H1 (cell line): Measurements from ENCODE around the gene TEF. TPM values are rescaled to one million over a fixed set of nuclear protein-coding genes. Genes with fewer than 3 reads are reported as not detected.
A peak's percentile ranks its signal among the peaks of the same experiment; 100 is the strongest.

ENCODE experiments used
- CREB1 ChIP-seq: IDR thresholded peaks from 2 replicates; pipeline ENCODE4 v1.6.1; 2012; ENCODE audit warnings: inconsistent platforms
- CTBP2 ChIP-seq: IDR thresholded peaks from 2 replicates; pipeline ENCODE4 v1.7.0; 2011; ENCODE audit warnings: borderline replicate concordance, mild to moderate bottlenecking, moderate library complexity, mixed read lengths, low read length; ENCODE audit not compliant: insufficient read depth, insufficient read length
- EP300 ChIP-seq, 2 experiments: IDR thresholded peaks; 1 replicate in 1 of 2; 2 replicates in 1 of 2; pipeline ENCODE4 v1.6.1; 2011 to 2012; ENCODE audit warnings: low read depth in 2 of 2, low read length in 2 of 2, mild to moderate bottlenecking in 2 of 2, borderline replicate concordance in 1 of 2, inconsistent platforms in 1 of 2, moderate library complexity in 1 of 2
- EZH2 ChIP-seq: fragments of 200-600 bp; sonication (generic); IDR thresholded peaks from 2 replicates; pipeline ENCODE4 v1.7.1; 2012; ENCODE audit warnings: low read depth, mild to moderate bottlenecking, moderate library complexity, low read length, inconsistent platforms; ENCODE audit not compliant: severe bottlenecking
- FOSL1 ChIP-seq: IDR thresholded peaks from 2 replicates; pipeline ENCODE4 v1.6.1; 2011; ENCODE audit warnings: mild to moderate bottlenecking, low read depth, low read length, moderate library complexity; ENCODE audit not compliant: insufficient read depth
- GTF2F1 ChIP-seq: IDR thresholded peaks from 2 replicates; pipeline ENCODE4 v1.6.1; 2012; ENCODE audit warnings: low read depth, low read length, improper control_type of control experiment, borderline replicate concordance
- HDAC2 ChIP-seq, 2 experiments: fragments of 300-600 bp in 1 of 2; sonication (generic) in 1 of 2; IDR thresholded peaks; 2 replicates each; pipeline ENCODE4 v1.6.1; 2011 to 2012; ENCODE audit warnings: low read depth in 2 of 2, low read length in 2 of 2, mild to moderate bottlenecking in 2 of 2, moderate library complexity in 2 of 2, borderline replicate concordance in 1 of 2, inconsistent platforms in 1 of 2
- MAFK ChIP-seq: IDR thresholded peaks from 2 replicates; pipeline ENCODE4 v1.6.1; 2012; ENCODE audit warnings: low read depth, mild to moderate bottlenecking, improper control_type of control experiment, low read length
- NRF1 ChIP-seq: IDR thresholded peaks from 2 replicates; pipeline ENCODE4 v1.6.1; 2011; ENCODE audit warnings: mild to moderate bottlenecking, low read depth, low read length, improper control_type of control experiment
- RFX5 ChIP-seq: IDR thresholded peaks from 2 replicates; pipeline ENCODE4 v1.6.1; 2011; ENCODE audit warnings: low read depth, low read length, improper control_type of control experiment, borderline replicate concordance
- RNF2 ChIP-seq: fragments of 200-900, 300-1000 bp; sonication (generic); IDR thresholded peaks from 2 replicates; pipeline ENCODE4 v1.7.1; 2016; ENCODE audit warnings: borderline replicate concordance, low read depth, mild to moderate bottlenecking, antibody characterized with exemption, low read length; ENCODE audit not compliant: poor library complexity, severe bottlenecking; ENCODE audit errors: missing control alignments
- SAP30 ChIP-seq: fragments of 300-600 bp; sonication (generic); IDR thresholded peaks from 2 replicates; pipeline ENCODE4 v1.7.1; 2012; ENCODE audit warnings: low read length, moderate library complexity, mild to moderate bottlenecking, inconsistent platforms; ENCODE audit not compliant: insufficient read depth, insufficient replicate concordance
- SIN3A ChIP-seq, 2 experiments: IDR thresholded peaks in 1 of 2; conservative IDR thresholded peaks in 1 of 2; 2 replicates each; pipeline ENCODE4 v1.6.1; 2011 to 2012; ENCODE audit warnings: low read length in 2 of 2, improper control_type of control experiment in 1 of 2, low read depth in 1 of 2, mild to moderate bottlenecking in 1 of 2
- SP1 ChIP-seq: IDR thresholded peaks from 2 replicates; pipeline ENCODE4 v1.6.1; 2011; ENCODE audit warnings: low read depth, low read length
- TAF7 ChIP-seq: optimal IDR thresholded peaks from 2 replicates; pipeline ENCODE3; 2011; ENCODE audit warnings: low read depth, mild to moderate bottlenecking, inconsistent platforms, low read length, moderate library complexity, borderline replicate concordance
- TEAD4 ChIP-seq: IDR thresholded peaks from 2 replicates; pipeline ENCODE4 v1.6.1; 2012; ENCODE audit warnings: low read depth, low read length, inconsistent platforms, mixed read lengths
- USF2 ChIP-seq: IDR thresholded peaks from 2 replicates; pipeline ENCODE4 v1.6.1; 2011; ENCODE audit warnings: low read length, improper control_type of control experiment
- YY1 ChIP-seq: IDR thresholded peaks from 2 replicates; pipeline ENCODE4 v1.6.1; 2011; ENCODE audit warnings: low read depth, mild to moderate bottlenecking, low read length
- polyA plus RNA-seq, 7 experiments: library from polyadenylated mRNA; depleted of rRNA in 3 of 7; stranded (reverse) in 5 of 7; unstranded in 2 of 7; fragments of >200 nt in 5 of 7; fragments of 200-250 nt in 2 of 7; gene quantifications; 1 replicate in 5 of 7; 2 replicates in 1 of 7; 4 replicates in 1 of 7; pipeline versions ENCODE4 v1.2.1 to v1.2.3, GENCODE V29; 2011 to 2013; ENCODE audit warnings: missing spikeins in 2 of 7, mixed read lengths in 2 of 7
- total RNA-seq: library from RNA; stranded (reverse); fragmentation: NEBNext Ultra II Directional; extraction: Animal tissue kit (Norgen Biotek cat#: 25700); gene quantifications from 2 replicates; pipeline ENCODE4 v1.2.1, GENCODE V29; 2021
- TF ChIP-seq, protein P1 (sequence below): IDR thresholded peaks from 2 replicates; pipeline ENCODE4 v1.6.1; 2011; ENCODE audit warnings: low read depth, mild to moderate bottlenecking, low read length; ENCODE audit not compliant: insufficient read depth
- TF ChIP-seq, protein P2 (sequence below): IDR thresholded peaks from 2 replicates; pipeline ENCODE4 v1.6.1; 2012; ENCODE audit warnings: inconsistent platforms

Gene TEF
- total and polyA plus RNA-seq, 2 of the 8 experiments (the other 6 are each of a cell fraction or from before 2014, with no cell fraction given): 7.4 to 9.0 TPM

- TF ChIP-seq TAF7: peak; percentile 20
- TF ChIP-seq SP1: no peak
- TF ChIP-seq, protein P1, sequence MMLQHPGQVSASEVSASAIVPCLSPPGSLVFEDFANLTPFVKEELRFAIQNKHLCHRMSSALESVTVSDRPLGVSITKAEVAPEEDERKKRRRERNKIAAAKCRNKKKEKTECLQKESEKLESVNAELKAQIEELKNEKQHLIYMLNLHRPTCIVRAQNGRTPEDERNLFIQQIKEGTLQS: no peak
- TF ChIP-seq RFX5: no peak
- TF ChIP-seq EP300 (IDR thresholded peaks at IDR 0.05; ENCODE audit: borderline replicate concordance in 1 of 2, low read depth in 2 of 2, low read length in 2 of 2): no peak
- peak; percentile 94 for TF ChIP-seq MAFK
- TF ChIP-seq YY1: peak; percentile 77
- TF ChIP-seq USF2: no peak
- TF ChIP-seq CTBP2: no peak
- no peak for TF ChIP-seq RNF2
- TF ChIP-seq SIN3A (conservative IDR thresholded peaks at IDR 0.05 in 1 of 2, IDR thresholded peaks at IDR 0.05 in 1 of 2; ENCODE audit: low read depth in 1 of 2, low read length in 2 of 2): peak in 1 of 2 experiments; percentile 63; a peak in 1 of 4 replicates
- peak; percentile 76 for TF ChIP-seq NRF1
- TF ChIP-seq FOSL1: no peak
- no peak for TF ChIP-seq TEAD4
- no peak for TF ChIP-seq SAP30
- TF ChIP-seq CREB1: peak; percentile 51; the same call in 1 of the 2 replicates
- no peak for TF ChIP-seq HDAC2 (IDR thresholded peaks at IDR 0.05; ENCODE audit: borderline replicate concordance in 1 of 2, low read depth in 2 of 2, low read length in 2 of 2)
- no peak for TF ChIP-seq EZH2
- TF ChIP-seq GTF2F1: no peak
- TF ChIP-seq, protein P2, sequence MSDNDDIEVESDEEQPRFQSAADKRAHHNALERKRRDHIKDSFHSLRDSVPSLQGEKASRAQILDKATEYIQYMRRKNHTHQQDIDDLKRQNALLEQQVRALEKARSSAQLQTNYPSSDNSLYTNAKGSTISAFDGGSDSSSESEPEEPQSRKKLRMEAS: peak; percentile 49
Measured at GRCh38 chr22:41403532-41404318, 22.0 kb downstream of the TEF start (continued).
